ENCODE data around the gene FCER1G. TPM values are rescaled to one million over a fixed set of nuclear protein-coding genes. Genes with fewer than 3 reads are reported as not detected.

The FCER1G gene
- total and polyA plus RNA-seq, 9 of the 15 experiments (the other 6 are each of a cell fraction or from before 2014, with no cell fraction given), result 0.15 to 0.69 (median 0.31) TPM; not detected in 2

DNA sequence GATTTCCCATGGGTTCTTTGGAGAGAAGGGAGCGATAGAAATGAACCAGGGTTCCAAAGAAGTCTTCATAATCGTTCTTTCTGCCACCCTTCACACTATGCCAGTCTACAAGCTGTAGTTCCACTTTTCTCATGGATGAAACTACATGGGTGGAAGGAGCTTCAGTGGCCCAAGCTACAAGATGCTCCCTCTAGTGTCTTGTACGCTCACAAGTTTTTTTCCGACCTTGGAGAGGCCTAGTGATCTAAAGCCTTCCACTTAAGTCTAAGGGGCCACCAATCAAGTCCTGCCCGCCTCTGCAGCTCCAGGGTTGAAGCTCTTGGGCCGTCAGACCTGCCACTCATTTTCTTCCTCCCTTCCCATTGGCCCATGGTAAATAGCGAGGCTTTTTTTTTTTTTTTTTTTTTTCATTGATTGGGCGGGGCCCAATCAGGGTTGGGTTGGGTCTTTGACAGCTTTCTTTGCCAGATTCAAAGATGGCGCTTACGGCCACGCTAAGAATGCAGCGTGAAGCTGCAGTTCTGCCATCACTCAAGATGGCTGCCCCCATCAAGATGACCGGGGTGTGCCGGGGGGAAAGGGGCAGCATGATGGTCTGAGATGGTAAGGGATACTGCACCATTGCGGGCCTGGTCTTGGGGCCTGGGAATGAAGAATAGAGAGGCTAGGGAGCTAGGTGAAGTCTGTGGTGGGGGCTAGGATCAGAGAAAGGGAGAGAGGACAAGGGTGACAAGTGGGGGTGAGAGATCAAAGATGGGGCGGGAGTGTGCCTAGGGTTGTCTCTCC lies 10.6 kb downstream of the FCER1G start, which contains the start of gene TOMM40L (continued):
- no peak for TF ChIP-seq BCLAF1 (IDR thresholded peaks at IDR 0.05; ENCODE audit: borderline replicate concordance in 1 of 2, control insufficient read depth in 1 of 2, low read depth in 2 of 2, low read length in 1 of 2)
- TF ChIP-seq, protein P1, sequence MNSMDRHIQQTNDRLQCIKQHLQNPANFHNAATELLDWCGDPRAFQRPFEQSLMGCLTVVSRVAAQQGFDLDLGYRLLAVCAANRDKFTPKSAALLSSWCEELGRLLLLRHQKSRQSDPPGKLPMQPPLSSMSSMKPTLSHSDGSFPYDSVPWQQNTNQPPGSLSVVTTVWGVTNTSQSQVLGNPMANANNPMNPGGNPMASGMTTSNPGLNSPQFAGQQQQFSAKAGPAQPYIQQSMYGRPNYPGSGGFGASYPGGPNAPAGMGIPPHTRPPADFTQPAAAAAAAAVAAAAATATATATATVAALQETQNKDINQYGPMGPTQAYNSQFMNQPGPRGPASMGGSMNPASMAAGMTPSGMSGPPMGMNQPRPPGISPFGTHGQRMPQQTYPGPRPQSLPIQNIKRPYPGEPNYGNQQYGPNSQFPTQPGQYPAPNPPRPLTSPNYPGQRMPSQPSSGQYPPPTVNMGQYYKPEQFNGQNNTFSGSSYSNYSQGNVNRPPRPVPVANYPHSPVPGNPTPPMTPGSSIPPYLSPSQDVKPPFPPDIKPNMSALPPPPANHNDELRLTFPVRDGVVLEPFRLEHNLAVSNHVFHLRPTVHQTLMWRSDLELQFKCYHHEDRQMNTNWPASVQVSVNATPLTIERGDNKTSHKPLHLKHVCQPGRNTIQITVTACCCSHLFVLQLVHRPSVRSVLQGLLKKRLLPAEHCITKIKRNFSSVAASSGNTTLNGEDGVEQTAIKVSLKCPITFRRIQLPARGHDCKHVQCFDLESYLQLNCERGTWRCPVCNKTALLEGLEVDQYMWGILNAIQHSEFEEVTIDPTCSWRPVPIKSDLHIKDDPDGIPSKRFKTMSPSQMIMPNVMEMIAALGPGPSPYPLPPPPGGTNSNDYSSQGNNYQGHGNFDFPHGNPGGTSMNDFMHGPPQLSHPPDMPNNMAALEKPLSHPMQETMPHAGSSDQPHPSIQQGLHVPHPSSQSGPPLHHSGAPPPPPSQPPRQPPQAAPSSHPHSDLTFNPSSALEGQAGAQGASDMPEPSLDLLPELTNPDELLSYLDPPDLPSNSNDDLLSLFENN (IDR thresholded peaks at IDR 0.05; ENCODE audit: low read depth in 2 of 2, low read length in 2 of 2), result no peak
- TF ChIP-seq CSDE1 (IDR thresholded peaks at IDR 0.05), result peak; percentile 58 to 95; a peak in 3 of 4 replicates
- TF ChIP-seq ZNF197 (CRISPR knock-in tag; IDR thresholded peaks at IDR 0.05; ENCODE audit: low read depth), result peak; percentile 92
- no peak for TF ChIP-seq PTBP1 (IDR thresholded peaks at IDR 0.05; ENCODE audit: low read depth, low read length)
- no peak for TF ChIP-seq THRAP3 (IDR thresholded peaks at IDR 0.05; ENCODE audit: borderline replicate concordance)
- no peak for TF ChIP-seq GMEB1 (CRISPR knock-in tag; IDR thresholded peaks at IDR 0.05)
- TF ChIP-seq MIER1 (IDR thresholded peaks at IDR 0.05; ENCODE audit: low read depth), result no peak
- no peak for TF ChIP-seq CAMTA2 (CRISPR knock-in tag; conservative IDR thresholded peaks at IDR 0.05)
- peak; percentile 86 for TF ChIP-seq NFYB (IDR thresholded peaks at IDR 0.05; ENCODE audit: extremely low read depth, insufficient read length)
- no peak for TF ChIP-seq TRIM28 (IDR thresholded peaks at IDR 0.05)
- TF ChIP-seq ZNF232 (CRISPR knock-in tag; IDR thresholded peaks at IDR 0.05), result no peak
- TF ChIP-seq HMGXB4 (CRISPR knock-in tag; IDR thresholded peaks at IDR 0.05), result no peak; the same call in 1 of the 2 replicates
- TF ChIP-seq POLR3A (IDR thresholded peaks at IDR 0.05; ENCODE audit: borderline replicate concordance, extremely low read depth, insufficient read depth, insufficient read length), result no peak
- TF ChIP-seq, protein P2, sequence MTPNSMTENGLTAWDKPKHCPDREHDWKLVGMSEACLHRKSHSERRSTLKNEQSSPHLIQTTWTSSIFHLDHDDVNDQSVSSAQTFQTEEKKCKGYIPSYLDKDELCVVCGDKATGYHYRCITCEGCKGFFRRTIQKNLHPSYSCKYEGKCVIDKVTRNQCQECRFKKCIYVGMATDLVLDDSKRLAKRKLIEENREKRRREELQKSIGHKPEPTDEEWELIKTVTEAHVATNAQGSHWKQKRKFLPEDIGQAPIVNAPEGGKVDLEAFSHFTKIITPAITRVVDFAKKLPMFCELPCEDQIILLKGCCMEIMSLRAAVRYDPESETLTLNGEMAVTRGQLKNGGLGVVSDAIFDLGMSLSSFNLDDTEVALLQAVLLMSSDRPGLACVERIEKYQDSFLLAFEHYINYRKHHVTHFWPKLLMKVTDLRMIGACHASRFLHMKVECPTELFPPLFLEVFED (CRISPR knock-in tag; conservative IDR thresholded peaks at IDR 0.05), result no peak; the same call in 1 of the 2 replicates
